Hepatocyte (in vitro differentiated cells): Measurements from ENCODE around the gene PTRH1.

ENCODE experiments used
- CTCF ChIP-seq: fragments of 200-600 bp; sonication (generic); IDR thresholded peaks from 2 replicates; pipeline ENCODE4 v1.5.1; 2016; ENCODE audit warnings: antibody characterized with exemption, mild to moderate bottlenecking; ENCODE audit not compliant: poor library complexity
- EZH2 ChIP-seq: fragments of 200-600 bp; sonication (generic); IDR thresholded peaks from 2 replicates; pipeline ENCODE4 v1.6.1; 2016; ENCODE audit warnings: antibody characterized with exemption, mild to moderate bottlenecking, borderline replicate concordance

- TF ChIP-seq CTCF (no peak), EZH2 (no peak)
These were observed 3.6 kb downstream of the PTRH1 start for GRCh38 chr9:127711831-127712274.
